Measurements from ENCODE around the gene PLEKHG1.

PLEKHG1 gene

DNA sequence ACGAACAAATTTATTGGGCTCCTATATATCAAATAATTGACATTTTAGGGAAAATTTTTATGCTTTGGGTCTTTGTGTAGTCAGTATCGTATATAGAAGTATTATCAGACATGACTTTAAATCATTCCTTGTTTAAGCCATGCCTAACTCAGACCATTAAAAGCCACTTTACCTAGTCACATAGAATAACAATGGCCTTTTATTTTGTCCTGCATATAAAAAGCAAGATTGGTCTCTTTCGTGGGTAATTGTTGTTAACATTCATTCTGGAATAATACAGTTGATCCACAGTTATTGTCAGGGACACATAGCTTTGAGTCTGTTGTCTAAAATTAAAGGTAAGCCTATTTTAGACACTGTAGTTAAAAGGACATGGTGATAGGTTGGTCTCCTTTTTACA lies 47.4 kb downstream of the PLEKHG1 start:
- H3K79me2 ChIP-seq (ENCODE audit: insufficient read depth, low read length): peaks cover 84% of the 10 kb centered on the region
- H3K27me3 ChIP-seq (ENCODE audit: insufficient read depth, low read length, poor library complexity, severe bottlenecking): no peaks in the 10 kb centered on the region
- H3K4me2 ChIP-seq (ENCODE audit: low read depth, low read length, poor library complexity, severe bottlenecking): peak overlapping the region; percentile 39
- H3K4me3 ChIP-seq (ENCODE audit: low read length, poor library complexity, severe bottlenecking): no peak overlapping the region
- H3F3A ChIP-seq (ENCODE audit: low read depth): peaks cover 4% of the 10 kb centered on the region; the same call in 1 of the 2 replicates
- H3K9ac ChIP-seq (ENCODE audit: low read depth, low read length, poor library complexity, severe bottlenecking): peak overlapping the region; percentile 23
- H3K9me2 ChIP-seq (replicated peaks; ENCODE audit: low read depth, low read length): no peaks in the 10 kb centered on the region
- H3K4me1 ChIP-seq (ENCODE audit: insufficient read depth, low read length, poor library complexity, severe bottlenecking): peaks cover 73% of the 10 kb centered on the region
- no peaks in the 10 kb centered on the region for H3K9me3 ChIP-seq (ENCODE audit: insufficient read depth, low read depth, low read length)
- 0 out of 2 replicates have a peak, but pooled peaks cover 4% of the 10 kb centered on the region for H3K36me3 ChIP-seq (ENCODE audit: insufficient read depth, low read length)
- H2AFZ ChIP-seq (ENCODE audit: low read length): no peak overlapping the region
- TF ChIP-seq EZH2phosphoT487 (IDR thresholded peaks at IDR 0.05; ENCODE audit: borderline replicate concordance): no peak
- TF ChIP-seq, protein P1, sequence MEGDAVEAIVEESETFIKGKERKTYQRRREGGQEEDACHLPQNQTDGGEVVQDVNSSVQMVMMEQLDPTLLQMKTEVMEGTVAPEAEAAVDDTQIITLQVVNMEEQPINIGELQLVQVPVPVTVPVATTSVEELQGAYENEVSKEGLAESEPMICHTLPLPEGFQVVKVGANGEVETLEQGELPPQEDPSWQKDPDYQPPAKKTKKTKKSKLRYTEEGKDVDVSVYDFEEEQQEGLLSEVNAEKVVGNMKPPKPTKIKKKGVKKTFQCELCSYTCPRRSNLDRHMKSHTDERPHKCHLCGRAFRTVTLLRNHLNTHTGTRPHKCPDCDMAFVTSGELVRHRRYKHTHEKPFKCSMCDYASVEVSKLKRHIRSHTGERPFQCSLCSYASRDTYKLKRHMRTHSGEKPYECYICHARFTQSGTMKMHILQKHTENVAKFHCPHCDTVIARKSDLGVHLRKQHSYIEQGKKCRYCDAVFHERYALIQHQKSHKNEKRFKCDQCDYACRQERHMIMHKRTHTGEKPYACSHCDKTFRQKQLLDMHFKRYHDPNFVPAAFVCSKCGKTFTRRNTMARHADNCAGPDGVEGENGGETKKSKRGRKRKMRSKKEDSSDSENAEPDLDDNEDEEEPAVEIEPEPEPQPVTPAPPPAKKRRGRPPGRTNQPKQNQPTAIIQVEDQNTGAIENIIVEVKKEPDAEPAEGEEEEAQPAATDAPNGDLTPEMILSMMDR (conservative IDR thresholded peaks at IDR 0.05; ENCODE audit: low read length): no peak
- H4K20me1 ChIP-seq (ENCODE audit: insufficient read depth, low read length, poor library complexity, severe bottlenecking): no peaks in the 10 kb centered on the region

All from Loucy (cell line).